Measurements from ENCODE around the gene KAT8. TPM values are rescaled to one million over a fixed set of nuclear protein-coding genes. Genes with fewer than 3 reads are reported as not detected.

Gene KAT8
- total and polyA plus RNA-seq, 2 of the 13 experiments (the other 11 are each of a cell fraction or from before 2014, with no cell fraction given), result 79.0 to 84.2 TPM

- TF ChIP-seq ZBTB39 (CRISPR knock-in tag; IDR thresholded peaks at IDR 0.05) (no peak), JUND (CRISPR knock-in tag; IDR thresholded peaks at IDR 0.05) (no peak), PAXIP1 (CRISPR knock-in tag; conservative IDR thresholded peaks at IDR 0.05) (peak; percentile 62), ZNF296 (CRISPR knock-in tag; conservative IDR thresholded peaks at IDR 0.05) (no peak), CREB1 (IDR thresholded peaks at IDR 0.05) (peak; percentile 93), CREB1 (CRISPR knock-in tag; IDR thresholded peaks at IDR 0.05) (peak; percentile 98), FOXP1 (IDR thresholded peaks at IDR 0.05) (no peak), FOXP1 (CRISPR knock-in tag; IDR thresholded peaks at IDR 0.05) (peak; percentile 7; the same call in 1 of the 2 replicates), ZNF839 (CRISPR knock-in tag; IDR thresholded peaks at IDR 0.05; ENCODE audit: borderline replicate concordance) (0 out of 2 replicates have a peak, but pooled peaks have one; percentile 63), FOXC1 (CRISPR knock-in tag; IDR thresholded peaks at IDR 0.05; ENCODE audit: borderline replicate concordance) (peak; percentile 5; the same call in 1 of the 2 replicates), THAP11 (CRISPR knock-in tag; IDR thresholded peaks at IDR 0.05) (peak; percentile 97), RXRA (CRISPR knock-in tag; IDR thresholded peaks at IDR 0.05) (peak; percentile 46; the same call in 1 of the 2 replicates), ZNF775 (CRISPR knock-in tag; IDR thresholded peaks at IDR 0.05; ENCODE audit: borderline replicate concordance) (0 out of 2 replicates have a peak, but pooled peaks have one; percentile 28), ZNF224 (CRISPR knock-in tag; IDR thresholded peaks at IDR 0.05) (0 out of 2 replicates have a peak, but pooled peaks have one; percentile 67), SOX5 (CRISPR knock-in tag; IDR thresholded peaks at IDR 0.05; ENCODE audit: borderline replicate concordance) (peak; percentile 46; the same call in 1 of the 2 replicates), ZMAT5 (CRISPR knock-in tag; IDR thresholded peaks at IDR 0.05; ENCODE audit: borderline replicate concordance, low read depth) (no peak), SIX1 (CRISPR knock-in tag; IDR thresholded peaks at IDR 0.05; ENCODE audit: borderline replicate concordance) (no peak), SMYD3 (CRISPR knock-in tag; IDR thresholded peaks at IDR 0.05) (0 out of 2 replicates have a peak, but pooled peaks have one; percentile 66), UBTF (CRISPR knock-in tag; IDR thresholded peaks at IDR 0.05) (peak; percentile 36; the same call in 1 of the 2 replicates), ZFP41 (CRISPR knock-in tag; IDR thresholded peaks at IDR 0.05; ENCODE audit: borderline replicate concordance) (no peak), ZNF792 (CRISPR knock-in tag; IDR thresholded peaks at IDR 0.05) (peak; percentile 81)
Observed at GRCh38 chr16:31117384-31118222, at the start of gene KAT8 (continued).

Data from HepG2 (cell line).